Aorta (tissue), 5 donors: Measurements from ENCODE around the gene SDCCAG8. TPM values are rescaled to one million over a fixed set of nuclear protein-coding genes. Genes with fewer than 3 reads are reported as not detected.
"Not testable (repeated sequence)": the region's sequence is repeated elsewhere in the genome, so short reads cannot be mapped to it uniquely, and the experiment has no call there.

Experiments
- ATAC-seq: fragments of 200-7000 bp; cut with Tn5 transposase; one replicate; pipeline ENCODE4 v1.9.1; 2022; ENCODE audit warnings: moderate library complexity; ENCODE audit not compliant: low FRiP score
- DNase-seq, 2 donors: peaks; one replicate each; pipeline ENCODE4 v3.0.0-alpha.2; 2020
- H3K27ac ChIP-seq, 2 donors: one replicate each; pipeline ENCODE4 v1.5.1; 2013; ENCODE audit warnings: low read length in 2 of 2, mild to moderate bottlenecking in 2 of 2, moderate library complexity in 2 of 2, control low read depth in 1 of 2, inconsistent platforms in 1 of 2, low read depth in 1 of 2
- H3K27me3 ChIP-seq, 2 donors: one replicate each; pipeline ENCODE4 v1.6.1; 2013; ENCODE audit warnings: control low read depth in 1 of 2, low read length in 1 of 2, mild to moderate bottlenecking in 1 of 2, moderate library complexity in 1 of 2; ENCODE audit not compliant: insufficient read depth in 2 of 2, control insufficient read depth in 1 of 2
- H3K36me3 ChIP-seq, 2 donors: one replicate each; pipeline ENCODE4 v1.6.1; 2013; ENCODE audit warnings: control low read depth in 1 of 2, low read length in 1 of 2, mild to moderate bottlenecking in 1 of 2; ENCODE audit not compliant: insufficient read depth in 2 of 2, control insufficient read depth in 1 of 2
- H3K4me1 ChIP-seq, 2 donors: one replicate each; pipeline ENCODE4 v1.6.1; 2013; ENCODE audit warnings: low read length in 2 of 2, control low read depth in 1 of 2, mild to moderate bottlenecking in 1 of 2, moderate library complexity in 1 of 2; ENCODE audit not compliant: insufficient read depth in 2 of 2, control insufficient read depth in 1 of 2
- H3K4me3 ChIP-seq, 2 donors: one replicate each; pipeline ENCODE4 v1.5.1; 2013; ENCODE audit warnings: low read length in 2 of 2, control low read depth in 1 of 2, mild to moderate bottlenecking in 1 of 2
- H3K9me3 ChIP-seq: one replicate; pipeline ENCODE4 v1.6.1; 2013; ENCODE audit warnings: mild to moderate bottlenecking, low read length; ENCODE audit not compliant: control insufficient read depth
- WGBS, 2 donors: extraction: QIAGEN DNeasy Blood & Tissue Kit; methylation state at CpG; one replicate each; pipeline ENCODE4 v1.1.7; 2013; 5-methylcytosine and 5-hydroxymethylcytosine counted together
- intact Hi-C, 2 donors: fragments of 100-400 bp; cut with DNase I; formaldehyde crosslinking; loops; one replicate each; pipeline versions ENCODE4 v1.14.2 to v1.15.0; 2022
- polyA plus RNA-seq, 2 donors: library from polyadenylated mRNA; stranded (reverse); fragments of 200-250 nt; gene quantifications; one replicate each; pipeline ENCODE4 v1.2.3, GENCODE V29; 2013
- total RNA-seq, 2 donors: library from RNA; stranded (reverse); fragmentation: NEBNext Ultra II Directional; extraction: Animal tissue kit (Norgen Biotek cat#: 25700); gene quantifications; one replicate each; pipeline ENCODE4 v1.2.1, GENCODE V29; 2021
- donor health status: healthy with polysubstance abuse.
- donor health status: Bipolar disorder and iron deficiency.
- donor health status: DM: no; HTN: no; CAD: no.
- donor health status: DM: no; HTN: no; CAD: no.
- donor health status: DM: yes; HTN: yes; CAD: no.

SDCCAG8 gene
- total and polyA plus RNA-seq, 4 donors: 23.2 to 93.4 (median 32.1) TPM

- Histone ChIP-seq H3K27me3 (no peaks in the 10 kb centered on the region), H3K4me3 (no peak overlapping the region), H3K9me3 (no peaks in the 10 kb centered on the region), H3K36me3 (peaks cover 0 to 3% of the 10 kb centered on the region in 2 donors), H3K27ac (no peak overlapping the region), H3K4me1 (no peaks in the 10 kb centered on the region)
- 89 to 92% methylated on average over 3 of the region's 3 CpGs for WGBS, 2 donors
- ATAC-seq (no peak), DNase-seq (no peak)
- intact Hi-C loops: loop anchor here in 1 of 2 donors (10.0 kb wide), 1 partner anchor 858 kb away; no protein-coding TSS in a partner anchor
Measured at GRCh38 chr1:243322326-243322725, 66.5 kb downstream of the SDCCAG8 start.

GRCh38 chr1:243323491-243323890, 67.7 kb downstream of the SDCCAG8 start:
- no peak overlapping the region for H3K27ac ChIP-seq

GRCh38 chr1:243325305-243325890, 69.6 kb downstream of the SDCCAG8 start:
- Histone ChIP-seq H3K27me3 (no peaks in the 10 kb centered on the region), H3K27ac (no peak overlapping the region), H3K4me1 (no peaks in the 10 kb centered on the region), H3K9me3 (no peaks in the 10 kb centered on the region), H3K4me3 (no peak overlapping the region), H3K36me3 (no peaks in the 10 kb centered on the region)
- whole genome bisulfite sequencing, 2 donors: 0% methylated on average over 1 of the region's 1 CpG
- intact Hi-C loops: loop anchor here (5.0 to 10.0 kb wide), 2 partner anchors 858 to 861 kb away; no protein-coding TSS in a partner anchor
- DNase-seq: no peak
- ATAC-seq: no peak

More at GRCh38 chr1:243323491-243323890, 67.7 kb downstream of the SDCCAG8 start:
- no peak for DNase-seq
- WGBS, 2 donors: 80 to 84% methylated on average over 4 of the region's 4 CpGs
- Histone ChIP-seq H3K36me3 (no peaks in the 10 kb centered on the region), H3K27me3 (no peaks in the 10 kb centered on the region), H3K4me3 (no peak overlapping the region), H3K4me1 (no peaks in the 10 kb centered on the region), H3K9me3 (no peaks in the 10 kb centered on the region)
- intact Hi-C loops: loop anchor here in 1 of 2 donors (10.0 kb wide), 1 partner anchor 859 kb away; no protein-coding TSS in a partner anchor
- ATAC-seq: no peak

GRCh38 chr1:243332440-243332839, 76.6 kb downstream of the SDCCAG8 start:
- Histone ChIP-seq H3K27ac (no peak overlapping the region), H3K27me3 (no peaks in the 10 kb centered on the region), H3K4me3 (no peak overlapping the region), H3K4me1 (no peaks in the 10 kb centered on the region), H3K9me3 (no peaks in the 10 kb centered on the region), H3K36me3 (peaks cover 6 to 8% of the 10 kb centered on the region in 2 donors)
- WGBS, 2 donors: 95 to 98% methylated on average over 18 of the region's 18 CpGs
- intact Hi-C loops: no loop called here
- DNase-seq: no peak
- no peak for ATAC-seq

- ATAC-seq: no peak
- WGBS, 2 donors: 83 to 87% methylated on average over 3 of the region's 3 CpGs
- no peaks in the 10 kb centered on the region for H3K9me3 ChIP-seq
- no peak for DNase-seq
- intact Hi-C loops: no loop called here
- peaks cover 7 to 8% of the 10 kb centered on the region in 2 donors for H3K36me3 ChIP-seq
- no peak overlapping the region for H3K27ac ChIP-seq
- H3K4me1 ChIP-seq: no peaks in the 10 kb centered on the region
- no peaks in the 10 kb centered on the region for H3K27me3 ChIP-seq
- no peak overlapping the region for H3K4me3 ChIP-seq
Measured at GRCh38 chr1:243335292-243335691, 79.5 kb downstream of the SDCCAG8 start.

GRCh38 chr1:243336163-243336562, 80.3 kb downstream of the SDCCAG8 start:
- no peaks in the 10 kb centered on the region for H3K27me3 ChIP-seq
- intact Hi-C loops: no loop called here
- no peak overlapping the region for H3K27ac ChIP-seq
- peaks cover 7 to 8% of the 10 kb centered on the region in 2 donors for H3K36me3 ChIP-seq
- no peak for DNase-seq
- no peak overlapping the region for H3K4me3 ChIP-seq
- H3K4me1 ChIP-seq: no peaks in the 10 kb centered on the region
- ATAC-seq: no peak
- 93 to 94% methylated on average over 2 of the region's 2 CpGs for WGBS, 2 donors
- H3K9me3 ChIP-seq: no peaks in the 10 kb centered on the region

- intact Hi-C loops, DNase-seq, H3K4me3 ChIP-seq, ATAC-seq, H3K9me3 ChIP-seq, H3K27me3 ChIP-seq, H3K36me3 ChIP-seq, H3K4me1 ChIP-seq, H3K27ac ChIP-seq: not testable (repeated sequence)
- WGBS, 2 donors: 91 to 92% methylated on average over 4 of the region's 4 CpGs
Measured at GRCh38 chr1:243338848-243339247, 83.0 kb downstream of the SDCCAG8 start.

- H3K9me3 ChIP-seq: no peaks in the 10 kb centered on the region
- H3K4me3 ChIP-seq: no peak overlapping the region
- WGBS, 2 donors: 48 to 59% methylated on average over 2 of the region's 2 CpGs
- H3K27ac ChIP-seq: no peak overlapping the region
- ATAC-seq (no peak), DNase-seq (no peak)
- peaks cover 0 to 1% of the 10 kb centered on the region in 2 donors for H3K36me3 ChIP-seq
- no peaks in the 10 kb centered on the region for H3K4me1 ChIP-seq
- intact Hi-C loops: no loop called here
- H3K27me3 ChIP-seq: no peaks in the 10 kb centered on the region
Measured at GRCh38 chr1:243341074-243341473, 85.2 kb downstream of the SDCCAG8 start.
